Effector memory CD8-positive, alpha-beta T cell (primary cell): Measurements from ENCODE around the gene HINT1.
"Not testable (repeated sequence)": the region's sequence is repeated elsewhere in the genome, so short reads cannot be mapped to it uniquely, and the experiment has no call there.

Source experiments
- ATAC-seq: fragments of 150-1000 bp; cut with Tn5 transposase; replicated peaks from 2 replicates; pipeline ENCODE4 v1.10.0; 2021; ENCODE audit warnings: mild to moderate bottlenecking, moderate library complexity
- DNase-seq, 3 experiments: peaks; one replicate each; pipeline ENCODE4 v3.0.0; 2021
- H3K27ac Mint-ChIP-seq, 2 donors: one replicate each; pipeline ENCODE4 v1.8.0; 2022; ENCODE audit warnings: mild to moderate bottlenecking in 2 of 2, mixed read lengths in 2 of 2, moderate library complexity in 2 of 2
- H3K27me3 Mint-ChIP-seq, 2 donors: one replicate each; pipeline ENCODE4 v1.8.0; 2022; ENCODE audit warnings: mixed read lengths in 2 of 2
- H3K36me3 Mint-ChIP-seq: one replicate; pipeline ENCODE4 v1.8.0; 2022; ENCODE audit warnings: mild to moderate bottlenecking, moderate library complexity, mixed read lengths; ENCODE audit not compliant: insufficient read depth
- H3K4me1 Mint-ChIP-seq, 2 donors: one replicate each; pipeline ENCODE4 v1.8.0; 2022; ENCODE audit warnings: low read depth in 2 of 2, mixed read lengths in 2 of 2
- H3K4me3 Mint-ChIP-seq, 2 donors: one replicate each; pipeline ENCODE4 v1.8.0; 2022; ENCODE audit warnings: mild to moderate bottlenecking in 2 of 2, mixed read lengths in 2 of 2, moderate library complexity in 2 of 2
- H3K9me3 Mint-ChIP-seq, 2 donors: one replicate each; pipeline ENCODE4 v1.8.0; 2022; ENCODE audit warnings: mixed read lengths in 2 of 2

Gene HINT1

DNA sequence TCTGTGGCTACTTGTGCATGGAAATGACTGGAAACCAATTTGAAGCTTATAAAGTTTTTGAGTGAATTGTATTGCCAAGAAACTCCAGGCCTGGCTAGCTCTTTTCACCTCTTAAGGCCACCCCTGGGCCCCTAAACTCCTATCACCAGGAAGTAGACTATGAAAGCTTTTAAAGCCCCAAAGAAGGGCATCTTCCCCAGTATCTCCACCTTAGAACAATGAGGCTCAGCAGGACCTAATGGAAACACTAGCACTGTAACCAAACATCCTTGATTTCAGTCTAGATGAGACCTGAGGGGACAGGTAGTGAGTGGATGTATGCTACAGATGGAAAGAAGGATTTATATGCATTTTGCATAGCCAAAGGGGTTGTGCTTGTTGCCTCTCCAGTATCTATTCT, 30.6 kb upstream of the HINT1 start:
- Mint-ChIP-seq H3K36me3 (peaks cover 3% of the 10 kb centered on the region), H3K4me1 (peaks cover 2 to 4% of the 10 kb centered on the region in 2 donors), H3K27me3 (no peaks in the 10 kb centered on the region), H3K27ac (peak overlapping the region in 1 of 2 donors; percentile 44), H3K9me3 (no peaks in the 10 kb centered on the region), H3K4me3 (no peak overlapping the region)
- no peak for DNase-seq
- no peak for ATAC-seq

DNA sequence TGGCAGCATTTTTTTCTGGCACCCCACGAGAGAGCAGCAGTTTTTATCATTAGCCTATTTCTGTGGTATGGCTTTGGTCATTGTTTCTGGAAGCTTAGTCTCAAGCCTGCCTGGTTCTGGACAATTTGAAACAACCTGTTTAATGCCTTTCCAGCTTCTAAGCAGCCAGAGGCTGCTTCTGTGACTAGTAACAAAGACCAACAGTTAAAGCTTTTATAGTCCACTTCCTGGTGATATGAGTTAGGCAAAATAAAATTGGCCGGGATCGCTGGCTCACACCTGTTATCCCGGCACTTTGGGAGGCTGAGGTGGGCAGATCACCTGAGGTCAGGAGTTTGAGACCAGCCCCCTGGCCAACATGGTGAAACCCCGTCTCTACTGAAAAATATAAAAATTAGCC, 29.7 kb upstream of the HINT1 start:
- peaks cover 2 to 4% of the 10 kb centered on the region in 2 donors for H3K4me1 Mint-ChIP-seq

DNA sequence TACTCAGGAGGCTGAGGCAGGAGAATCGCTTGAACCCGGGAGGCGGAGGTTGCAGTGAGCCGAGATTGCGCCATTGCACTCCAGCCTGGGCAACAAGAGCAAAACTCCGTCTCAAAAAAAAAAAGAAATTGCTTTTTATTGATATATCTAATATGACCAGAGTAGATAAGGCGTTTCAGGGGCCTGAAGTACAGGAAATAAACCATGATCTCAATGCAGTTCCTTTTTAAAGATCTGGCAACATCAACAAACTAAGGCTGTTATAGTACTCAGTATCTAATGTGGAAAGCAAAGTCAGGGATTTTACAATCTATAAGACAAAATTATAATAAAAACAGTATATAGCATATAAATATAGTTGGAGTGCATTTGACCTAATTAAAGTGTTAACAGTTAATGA, 28.8 kb upstream of the HINT1 start:
- not testable (repeated sequence) for H3K4me3 Mint-ChIP-seq, DNase-seq, H3K36me3 Mint-ChIP-seq, H3K27ac Mint-ChIP-seq, H3K4me1 Mint-ChIP-seq, ATAC-seq, H3K9me3 Mint-ChIP-seq, H3K27me3 Mint-ChIP-seq

More for the DNA sequence above, 29.7 kb upstream of the HINT1 start:
- Mint-ChIP-seq H3K27ac (no peak overlapping the region), H3K36me3 (peaks cover 3% of the 10 kb centered on the region), H3K4me3 (no peak overlapping the region), H3K27me3 (no peaks in the 10 kb centered on the region), H3K9me3 (no peaks in the 10 kb centered on the region)
- DNase-seq: no peak
- no peak for ATAC-seq

DNA sequence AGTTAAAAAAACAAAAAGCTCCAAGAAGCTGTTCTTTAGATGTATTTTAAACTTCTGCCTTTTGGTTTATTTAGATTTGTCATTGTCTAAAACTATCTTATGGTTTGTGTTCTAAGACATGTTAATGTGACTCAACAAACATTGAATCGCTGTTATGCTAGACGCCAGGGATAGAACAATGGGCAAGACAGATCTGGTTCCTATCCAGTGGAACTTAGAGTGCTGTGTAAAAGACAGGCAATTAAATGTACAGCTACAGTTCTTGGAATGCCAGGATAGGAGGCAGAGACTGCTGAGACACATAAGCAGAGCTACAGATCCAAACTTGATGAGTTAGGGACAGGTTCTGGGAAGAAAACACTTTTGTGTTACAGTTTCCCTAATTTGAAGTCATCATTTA, 28.1 kb upstream of the HINT1 start:
- no peak for DNase-seq
- Mint-ChIP-seq H3K27me3 (no peaks in the 10 kb centered on the region), H3K27ac (no peak overlapping the region), H3K9me3 (no peaks in the 10 kb centered on the region), H3K36me3 (peaks cover 11% of the 10 kb centered on the region), H3K4me1 (peaks cover 0 to 2% of the 10 kb centered on the region in 2 donors), H3K4me3 (no peak overlapping the region)
- ATAC-seq: no peak

DNA sequence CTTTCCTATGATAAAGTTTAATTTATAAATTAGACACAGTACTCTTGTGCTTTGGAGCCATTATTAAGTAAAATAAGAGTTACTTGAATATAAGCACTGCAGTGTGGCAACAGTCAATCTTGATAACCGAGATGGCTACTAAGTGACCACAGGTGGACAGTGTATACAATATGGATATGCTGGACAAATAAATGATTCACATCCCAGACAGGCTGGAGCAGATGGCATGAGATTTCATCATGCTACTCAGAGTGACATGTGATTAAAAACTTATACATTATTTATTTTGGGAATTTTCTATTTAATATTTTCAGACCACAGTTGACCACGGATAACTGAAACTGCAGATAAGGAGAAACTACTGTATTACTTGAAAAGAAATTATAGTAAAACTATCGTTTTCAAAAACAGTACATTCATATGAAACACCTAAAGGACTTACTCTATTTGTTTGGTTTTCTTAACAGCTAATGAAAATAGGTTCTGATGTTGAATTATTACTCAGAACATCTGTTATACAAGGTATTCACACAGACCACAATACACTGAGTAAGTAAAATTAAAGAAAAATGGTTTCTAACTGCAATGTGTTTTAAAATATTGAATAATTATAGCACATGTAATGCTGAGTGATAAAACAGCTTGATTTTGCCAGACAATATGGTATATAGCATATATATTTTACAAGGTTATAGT, 21.7 kb upstream of the HINT1 start:
- Mint-ChIP-seq H3K4me3 (no peak overlapping the region), H3K27me3 (no peaks in the 10 kb centered on the region), H3K9me3 (no peaks in the 10 kb centered on the region), H3K36me3 (peaks cover 10% of the 10 kb centered on the region), H3K27ac (no peak overlapping the region), H3K4me1 (peaks cover 0 to 5% of the 10 kb centered on the region in 2 donors)
- ATAC-seq (no peak), DNase-seq (no peak)

DNA sequence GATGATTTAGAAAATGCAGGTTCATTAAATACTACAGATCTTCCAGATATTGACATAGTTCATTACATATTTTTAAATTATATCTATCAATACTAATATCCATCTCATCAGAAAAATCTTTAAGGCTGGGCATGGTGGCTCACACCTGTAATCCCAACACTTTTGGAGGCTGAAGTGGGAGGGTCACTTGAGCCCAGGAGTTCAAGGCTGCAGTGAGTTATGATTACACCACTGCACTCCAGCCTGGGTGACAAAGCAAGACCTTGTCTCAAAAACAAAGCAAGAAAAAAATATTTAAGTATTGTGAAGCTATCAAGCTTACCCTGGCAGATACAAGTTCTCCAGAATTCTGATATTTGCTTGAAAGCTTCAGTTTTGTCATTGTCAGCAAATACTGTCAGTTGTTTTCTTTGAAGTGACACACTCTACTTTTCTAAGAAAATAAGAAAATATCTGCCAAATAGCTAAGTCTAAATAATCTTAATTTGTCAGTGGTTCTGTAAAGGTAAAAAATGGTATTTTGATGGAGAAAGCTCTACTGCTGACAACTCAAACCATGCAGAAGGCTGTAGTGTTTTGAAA, 20.6 kb upstream of the HINT1 start:
- peak overlapping the region in 1 of 2 donors; percentile 32 for H3K27ac Mint-ChIP-seq
- no peaks in the 10 kb centered on the region for H3K27me3 Mint-ChIP-seq
- no peak overlapping the region for H3K4me3 Mint-ChIP-seq
- peaks cover 10% of the 10 kb centered on the region for H3K36me3 Mint-ChIP-seq
- DNase-seq (no peak), ATAC-seq (no peak)
- H3K9me3 Mint-ChIP-seq: no peaks in the 10 kb centered on the region
- H3K4me1 Mint-ChIP-seq: peaks cover 0 to 5% of the 10 kb centered on the region in 2 donors

DNA sequence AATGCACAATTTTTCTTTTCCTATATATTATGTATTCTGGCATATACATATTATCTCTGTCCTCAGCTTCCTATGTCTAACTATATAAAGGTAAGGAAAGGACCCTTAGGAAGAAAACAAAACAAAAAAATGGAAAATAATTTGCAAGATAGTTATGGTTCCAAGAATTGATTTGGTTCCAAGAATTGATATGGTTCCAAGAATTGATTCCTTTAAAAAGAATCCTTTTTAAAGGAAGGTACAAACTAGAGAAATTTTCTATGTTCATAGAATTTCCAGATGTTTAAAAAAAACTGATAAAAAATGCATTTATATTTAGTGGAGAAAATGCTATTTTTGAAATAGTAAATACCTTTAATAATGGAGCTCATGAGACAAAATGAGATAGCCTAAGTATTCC, 17.8 kb upstream of the HINT1 start:
- no peak overlapping the region for H3K4me3 Mint-ChIP-seq
- no peaks in the 10 kb centered on the region for H3K27me3 Mint-ChIP-seq
- H3K36me3 Mint-ChIP-seq: no peaks in the 10 kb centered on the region
- no peak for DNase-seq
- H3K4me1 Mint-ChIP-seq: peaks cover 0 to 11% of the 10 kb centered on the region in 2 donors
- no peak for ATAC-seq
- H3K27ac Mint-ChIP-seq: no peak overlapping the region
- no peaks in the 10 kb centered on the region for H3K9me3 Mint-ChIP-seq

DNA sequence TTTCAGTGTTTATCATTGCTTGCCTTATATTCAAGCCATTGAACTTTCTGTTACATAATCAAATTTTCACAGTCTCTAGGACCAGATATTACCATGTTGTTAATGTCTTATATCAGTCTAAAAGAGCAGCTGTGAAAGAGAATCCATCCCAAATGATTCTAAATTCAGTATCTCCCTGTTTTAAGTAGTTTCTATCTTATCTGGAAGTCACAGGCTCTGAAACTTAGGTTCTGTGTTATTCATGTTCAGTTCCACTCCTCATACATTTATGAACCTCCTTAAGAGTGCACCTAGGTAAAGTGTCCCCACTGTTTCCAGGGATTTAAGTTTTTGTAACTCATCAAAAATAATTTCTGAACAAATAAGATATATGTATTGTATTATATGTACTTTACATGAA, 15.4 kb upstream of the HINT1 start:
- ATAC-seq (no peak), DNase-seq (no peak)
- Mint-ChIP-seq H3K36me3 (no peaks in the 10 kb centered on the region), H3K4me3 (no peak overlapping the region), H3K9me3 (no peaks in the 10 kb centered on the region), H3K27ac (no peak overlapping the region), H3K4me1 (peaks cover 0 to 23% of the 10 kb centered on the region in 2 donors), H3K27me3 (no peaks in the 10 kb centered on the region)

DNA sequence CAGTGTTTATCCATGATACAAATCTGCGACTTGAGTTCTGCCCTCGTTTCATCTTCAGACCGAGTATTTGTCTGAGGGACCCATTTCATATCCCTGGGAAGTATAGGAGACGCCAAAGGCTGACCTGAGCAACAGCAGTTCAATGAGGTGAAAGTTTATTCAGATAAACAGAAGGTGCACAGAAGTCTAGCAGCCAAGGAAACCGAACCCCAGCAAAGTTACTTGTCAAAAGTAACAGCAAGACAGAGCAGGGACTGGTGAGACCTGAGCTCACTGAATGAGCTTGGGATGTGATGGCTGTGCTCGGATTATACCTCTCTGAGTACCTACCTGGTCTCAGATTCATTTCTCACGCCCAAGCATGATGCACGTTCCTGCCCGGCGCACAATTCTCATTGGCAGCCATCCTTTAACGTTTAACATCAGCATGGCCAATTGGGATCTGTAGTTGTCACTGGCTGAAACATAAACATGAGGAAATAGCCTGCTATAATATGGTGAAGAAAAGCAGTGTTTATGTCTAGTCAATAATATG, 6.3 kb upstream of the HINT1 start:
- Mint-ChIP-seq H3K27ac (peak overlapping the region; percentile 95 to 97), H3K9me3 (no peaks in the 10 kb centered on the region), H3K4me1 (peaks cover 16 to 37% of the 10 kb centered on the region in 2 donors), H3K36me3 (peaks cover 9% of the 10 kb centered on the region), H3K27me3 (no peaks in the 10 kb centered on the region), H3K4me3 (peak overlapping the region; percentile 92 to 95)
- no peak for ATAC-seq
- no peak for DNase-seq

DNA sequence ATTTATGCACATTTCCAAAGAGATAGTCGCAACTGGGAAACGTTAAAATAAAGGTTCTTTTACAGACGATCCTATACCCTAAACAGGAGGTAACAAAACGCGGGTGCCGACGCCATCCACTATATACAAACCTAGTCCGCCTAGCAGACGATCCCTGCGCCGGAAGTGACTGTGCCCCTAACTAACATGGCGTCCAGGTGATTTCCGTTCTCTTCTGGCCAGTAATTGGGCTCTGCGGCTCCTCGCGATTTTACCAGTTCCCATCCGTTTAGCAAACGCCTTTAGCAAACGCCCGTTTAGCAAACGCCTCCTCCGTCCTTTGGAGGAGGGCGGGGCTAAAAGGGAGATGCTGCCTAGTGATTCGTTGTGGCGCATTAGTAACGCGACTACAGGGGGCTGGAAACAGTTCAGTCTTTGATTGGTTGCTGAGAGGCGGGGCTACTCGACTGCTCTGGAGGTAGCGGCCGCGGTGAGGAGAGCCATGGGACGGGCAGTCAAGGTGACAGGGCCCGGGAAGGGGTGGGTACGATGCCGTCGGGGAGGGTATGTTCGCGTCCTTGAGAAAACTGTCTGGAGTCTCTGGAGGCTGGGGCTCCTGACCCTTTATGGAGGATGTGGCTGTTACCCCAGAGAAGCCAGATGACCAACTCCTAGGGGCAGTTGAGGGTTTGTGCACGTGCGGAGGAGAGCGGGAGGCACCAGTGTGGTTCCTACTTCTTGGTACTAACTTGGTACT, 5.7 kb upstream of the HINT1 start, which contains the start of gene LYRM7:
LYRM7 (plus strand) TSS at position 405 of the 736 bp plus-strand sequence; CDS start at position 482, 77 bp downstream.
- H3K27me3 Mint-ChIP-seq: no peaks in the 10 kb centered on the region
- peaks cover 9% of the 10 kb centered on the region for H3K36me3 Mint-ChIP-seq
- H3K4me1 Mint-ChIP-seq: peaks cover 17 to 38% of the 10 kb centered on the region in 2 donors
- peak; percentile 93 to 94 (median 93) for DNase-seq
- peak within 1 kb of the TSS; percentile 92 to 95 for H3K4me3 Mint-ChIP-seq
- H3K27ac Mint-ChIP-seq: peak within 1 kb of the TSS; percentile 95 to 97
- no peaks in the 10 kb centered on the region for H3K9me3 Mint-ChIP-seq
- ATAC-seq: peak; percentile 92

DNA sequence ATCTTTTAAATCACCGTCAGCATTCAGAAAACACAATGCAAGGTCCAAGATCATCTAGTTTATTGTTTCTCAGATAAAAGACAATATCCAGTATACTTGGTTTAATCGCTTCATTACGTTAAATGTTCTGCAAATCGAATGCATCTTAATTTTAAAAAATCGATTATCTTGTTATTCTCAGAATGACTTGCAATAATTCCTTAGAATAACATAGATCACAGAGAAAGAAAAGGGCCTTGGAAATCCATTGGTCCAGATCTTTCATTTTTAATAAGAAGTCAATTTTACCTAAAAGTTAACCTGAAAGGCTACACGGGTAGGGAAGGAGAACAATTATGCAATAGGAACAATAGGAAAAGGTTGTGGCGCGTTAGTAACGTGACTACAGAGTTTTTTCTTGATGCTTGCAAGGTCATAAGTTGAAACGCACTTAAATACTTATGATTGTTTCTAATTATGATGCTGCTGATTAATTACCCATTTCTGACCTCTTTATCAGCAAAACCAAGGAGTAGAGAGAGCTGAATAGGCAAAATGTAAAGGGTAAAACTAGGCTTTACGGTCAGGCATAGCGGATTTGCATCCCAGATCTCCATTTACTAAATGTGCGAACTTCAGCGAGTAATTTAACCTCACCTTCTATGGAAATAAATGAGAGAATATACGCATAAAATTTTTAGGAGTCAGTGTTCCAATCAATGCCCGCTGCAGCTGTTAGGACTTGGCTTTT, 4.9 kb upstream of the HINT1 start:
- H3K4me3 Mint-ChIP-seq: peak overlapping the region; percentile 92 to 95
- ATAC-seq (no peak), DNase-seq (no peak)
- no peaks in the 10 kb centered on the region for H3K9me3 Mint-ChIP-seq
- peaks cover 22 to 39% of the 10 kb centered on the region in 2 donors for H3K4me1 Mint-ChIP-seq
- H3K27ac Mint-ChIP-seq: peak overlapping the region; percentile 95 to 97
- peaks cover 14% of the 10 kb centered on the region for H3K36me3 Mint-ChIP-seq
- H3K27me3 Mint-ChIP-seq: no peaks in the 10 kb centered on the region

DNA sequence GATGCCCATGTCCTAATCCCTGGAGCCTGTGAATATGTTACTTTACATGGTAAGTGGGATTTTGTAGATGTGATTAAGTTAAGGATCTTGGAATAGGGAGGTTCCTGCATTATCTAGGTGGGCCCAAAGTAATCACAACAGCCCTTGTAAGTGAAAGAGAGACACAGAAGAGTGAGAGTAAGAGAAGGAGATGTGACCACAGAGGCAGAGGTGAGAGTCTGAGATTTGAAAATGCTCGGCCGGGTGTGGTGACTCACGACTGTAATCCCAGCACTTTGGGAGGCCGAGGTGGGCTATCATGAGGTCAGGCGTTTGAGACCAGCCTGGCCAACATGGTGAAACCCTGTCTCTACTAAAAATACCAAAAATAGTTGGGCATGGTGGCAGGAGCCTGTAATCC, 2.6 kb upstream of the HINT1 start:
- Mint-ChIP-seq H3K4me1 (peaks cover 32 to 42% of the 10 kb centered on the region in 2 donors), H3K4me3 (no peak overlapping the region), H3K27ac (no peak overlapping the region), H3K27me3 (no peaks in the 10 kb centered on the region), H3K36me3 (peaks cover 33% of the 10 kb centered on the region), H3K9me3 (no peaks in the 10 kb centered on the region)
- no peak for ATAC-seq
- no peak for DNase-seq
